GM23338 (cell line): ENCODE results near the gene KLHL5. TPM values are rescaled to one million over a fixed set of nuclear protein-coding genes. Genes with fewer than 3 reads are reported as not detected.
"Not testable (repeated sequence)": the region's sequence is repeated elsewhere in the genome, so short reads cannot be mapped to it uniquely, and the experiment has no call there.

Experiments
- ATAC-seq: fragments of 200-7000 bp; cut with Tn5 transposase; 3 replicates; pipeline ENCODE4 v1.9.1; 2020
- DNase-seq: peaks from one replicate; pipeline ENCODE4 v3.0.0-alpha.2; 2015; ENCODE audit warnings: low spot score
- H2AFZ ChIP-seq: fragments of 200-600 bp; sonication (generic); 2 replicates; pipeline ENCODE4 v1.8.0; 2016; ENCODE audit warnings: antibody characterized with exemption, mild to moderate bottlenecking, moderate library complexity
- H3F3A ChIP-seq: fragments of 200-600 bp; sonication (generic); replicated peaks from 2 replicates; pipeline ENCODE4 v1.8.0; 2017; ENCODE audit warnings: antibody characterized with exemption, mixed run types, low read depth
- H3K27ac ChIP-seq: fragments of 200-600 bp; sonication (generic); 2 replicates; pipeline ENCODE4 v1.6.1; 2016; ENCODE audit warnings: low read depth
- H3K27me3 ChIP-seq: fragments of 200-600 bp; sonication (generic); 2 replicates; pipeline ENCODE4 v1.8.0; 2016; ENCODE audit warnings: mild to moderate bottlenecking, mixed run types, moderate library complexity; ENCODE audit not compliant: insufficient read depth
- H3K36me3 ChIP-seq: fragments of 200-600 bp; sonication (generic); 2 replicates; pipeline ENCODE4 v1.8.0; 2016; ENCODE audit warnings: mild to moderate bottlenecking; ENCODE audit not compliant: insufficient read depth
- H3K4me1 ChIP-seq: fragments of 200-600 bp; sonication (generic); 2 replicates; pipeline ENCODE4 v1.8.0; 2016; ENCODE audit warnings: mild to moderate bottlenecking, moderate library complexity; ENCODE audit not compliant: insufficient read depth
- H3K4me2 ChIP-seq: fragments of 200-600 bp; sonication (generic); 2 replicates; pipeline ENCODE4 v1.7.1; 2017; ENCODE audit warnings: mixed run types
- H3K4me3 ChIP-seq: fragments of 200-600 bp; sonication (generic); 2 replicates; pipeline ENCODE4 v1.6.1; 2016; ENCODE audit warnings: mixed run types
- H3K79me2 ChIP-seq: fragments of 200-600 bp; sonication (generic); replicated peaks from 2 replicates; pipeline ENCODE4 v1.8.0; 2017; ENCODE audit warnings: mild to moderate bottlenecking; ENCODE audit not compliant: insufficient read depth
- H3K9me2 ChIP-seq: fragments of 200-600 bp; sonication (generic); 2 replicates; pipeline ENCODE4 v1.8.0; 2017; ENCODE audit not compliant: insufficient read depth
- H4K20me1 ChIP-seq: fragments of 200-600 bp; sonication (generic); replicated peaks from 2 replicates; pipeline ENCODE4 v1.8.0; 2017; ENCODE audit warnings: mild to moderate bottlenecking; ENCODE audit not compliant: insufficient read depth
- H3K27ac Mint-ChIP-seq: 2 replicates; pipeline ENCODE4 v1.8.0; 2020; ENCODE audit warnings: inconsistent platforms, mild to moderate bottlenecking, moderate library complexity, mixed read lengths
- H3K27me3 Mint-ChIP-seq: 3 replicates; pipeline ENCODE4 v1.8.0; 2022; ENCODE audit warnings: low read depth, mild to moderate bottlenecking, moderate library complexity, mixed read lengths, inconsistent platforms; ENCODE audit not compliant: insufficient read depth, poor library complexity
- H3K36me3 Mint-ChIP-seq: 3 replicates; pipeline ENCODE4 v1.8.0; 2021; ENCODE audit warnings: low read depth, mild to moderate bottlenecking, inconsistent platforms, moderate library complexity, mixed read lengths
- H3K4me1 Mint-ChIP-seq: 3 replicates; pipeline ENCODE4 v1.8.0; 2020; ENCODE audit warnings: mild to moderate bottlenecking, inconsistent platforms, mixed read lengths
- H3K4me3 Mint-ChIP-seq: 3 replicates; pipeline ENCODE4 v1.8.0; 2021; ENCODE audit warnings: moderate library complexity, mild to moderate bottlenecking, inconsistent platforms, mixed read lengths
- H3K9me3 Mint-ChIP-seq: 3 replicates; pipeline ENCODE4 v1.8.0; 2020; ENCODE audit warnings: moderate library complexity, mild to moderate bottlenecking, inconsistent platforms, mixed read lengths
- CREB1 ChIP-seq: fragments of 250-450 bp; sonication (Bioruptor Pico); IDR thresholded peaks from 2 replicates; pipeline ENCODE4 v1.5.0; 2020; ENCODE audit warnings: low read depth, mild to moderate bottlenecking, moderate library complexity
- EZH2 ChIP-seq: fragments of 200-600 bp; sonication (generic); IDR thresholded peaks from one replicate; pipeline ENCODE4 v1.8.0; 2017; ENCODE audit warnings: antibody characterized with exemption, mild to moderate bottlenecking, low read depth; ENCODE audit not compliant: unreplicated experiment
- EZH2phosphoT487 ChIP-seq: fragments of 200-600 bp; sonication (generic); IDR thresholded peaks from one replicate; pipeline ENCODE4 v1.8.1; 2018; ENCODE audit warnings: antibody characterized with exemption; ENCODE audit not compliant: unreplicated experiment
- NANOG ChIP-seq: IDR thresholded peaks from 2 replicates; pipeline ENCODE4 v1.6.1; 2016; ENCODE audit warnings: antibody characterized with exemption, borderline replicate concordance
- POLR2AphosphoS5 ChIP-seq: IDR thresholded peaks from 2 replicates; pipeline ENCODE4 v1.6.1; 2016; ENCODE audit warnings: antibody characterized with exemption, low read depth
- STAT1 ChIP-seq: IDR thresholded peaks from one replicate; pipeline ENCODE4 v1.6.1; 2016; ENCODE audit warnings: antibody characterized with exemption; ENCODE audit not compliant: unreplicated experiment
- ZNF114 ChIP-seq: fragments of 250-450 bp; sonication (Bioruptor Pico); IDR thresholded peaks from 2 replicates; pipeline ENCODE4 v1.5.0; 2020; ENCODE audit warnings: mild to moderate bottlenecking, moderate library complexity
- ZNF331 ChIP-seq: fragments of 250-450 bp; sonication (Bioruptor Pico); IDR thresholded peaks from 2 replicates; pipeline ENCODE4 v1.5.0; 2020; ENCODE audit warnings: low read depth, mild to moderate bottlenecking, moderate library complexity
- polyA plus RNA-seq: library from polyadenylated mRNA; unstranded; fragments of >200 nt; fragmentation: Nextera tagmentation; extraction: Ambion mirVana; gene quantifications from 2 replicates; pipeline ENCODE4 v1.2.1, GENCODE V29; 2016
- total RNA-seq: library from RNA; depleted of rRNA; stranded (reverse); fragments of >200 nt; shearing (Covaris generic); gene quantifications from 2 replicates; pipeline ENCODE4 v1.2.3, GENCODE V29; 2014
- TF ChIP-seq, protein P1 (sequence below): IDR thresholded peaks from 2 replicates; pipeline ENCODE4 v1.6.1; 2016; ENCODE audit warnings: antibody characterized with exemption
- TF ChIP-seq, protein P2 (sequence below), 2 experiments: fragments of 200-600 bp in 1 of 2; sonication (generic) in 1 of 2; conservative IDR thresholded peaks; 2 replicates each; pipeline versions ENCODE4 v1.5.1 to v1.6.1; 2016 to 2017; ENCODE audit warnings: antibody characterized with exemption in 2 of 2, low read depth in 2 of 2, mild to moderate bottlenecking in 2 of 2, moderate library complexity in 1 of 2
- TF ChIP-seq, protein P3 (sequence below): IDR thresholded peaks from one replicate; pipeline ENCODE4 v1.6.1; 2018; ENCODE audit warnings: antibody characterized with exemption; ENCODE audit not compliant: unreplicated experiment

KLHL5 gene
- total and polyA plus RNA-seq, 2 experiments from 2014 or later: 9.4 to 24.5 TPM

DNA sequence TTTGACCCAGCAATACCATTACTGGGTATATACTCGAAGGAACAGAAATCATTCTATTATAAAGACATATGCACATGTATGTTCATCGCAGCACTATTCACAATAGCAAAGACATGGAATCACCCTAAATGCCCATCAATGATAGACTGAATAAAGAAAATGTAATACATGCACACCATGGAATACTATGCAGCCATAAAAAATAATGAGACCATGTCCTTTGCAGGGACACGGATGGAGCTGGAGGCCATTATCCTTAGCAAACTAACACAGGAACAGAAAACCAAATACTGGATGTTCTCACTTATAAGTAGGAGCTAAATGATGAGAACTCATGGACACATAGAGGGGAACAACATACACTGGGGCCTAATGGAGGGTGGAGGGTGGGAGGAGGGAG, 76.2 kb downstream of the KLHL5 start:
- not testable (repeated sequence) for H3F3A ChIP-seq, H3K27ac ChIP-seq, H3K27me3 ChIP-seq, H3K4me3 Mint-ChIP-seq, H3K4me1 Mint-ChIP-seq, H3K4me2 ChIP-seq, ATAC-seq, H3K9me2 ChIP-seq, H3K36me3 Mint-ChIP-seq, H3K27me3 Mint-ChIP-seq, H4K20me1 ChIP-seq, H2AFZ ChIP-seq, H3K4me1 ChIP-seq, H3K27ac Mint-ChIP-seq, H3K4me3 ChIP-seq, H3K9me3 Mint-ChIP-seq, DNase-seq, H3K36me3 ChIP-seq, H3K79me2 ChIP-seq

DNA sequence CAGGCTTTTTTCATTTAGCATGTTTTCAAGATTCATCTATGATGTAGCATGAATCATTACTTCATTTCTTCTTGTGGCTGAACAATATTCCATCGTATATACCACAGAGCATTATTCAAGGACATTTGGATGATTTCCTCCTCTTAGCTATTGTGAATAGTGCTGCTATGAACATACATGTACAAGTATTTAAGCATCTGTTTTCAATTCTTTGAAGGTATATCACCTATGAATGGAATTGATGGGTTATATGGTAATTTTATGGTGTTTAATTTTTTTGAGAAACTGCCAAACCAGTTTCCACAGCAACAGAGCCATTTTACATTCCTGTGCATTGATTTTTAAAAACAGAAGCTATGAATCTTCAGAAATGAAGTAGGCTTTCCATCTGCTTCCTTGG, 84.2 kb downstream of the KLHL5 start:
- H3K27ac Mint-ChIP-seq: no peak overlapping the region
- no peaks in the 10 kb centered on the region for H3K4me1 Mint-ChIP-seq
- peaks cover 1% of the 10 kb centered on the region for H3K27me3 Mint-ChIP-seq
- H3K4me3 ChIP-seq: no peak overlapping the region
- no peak overlapping the region for H3K4me3 Mint-ChIP-seq
- ATAC-seq (no peak), DNase-seq (no peak)
- no peak overlapping the region for H2AFZ ChIP-seq
- no peaks in the 10 kb centered on the region for H3K36me3 ChIP-seq
- no peaks in the 10 kb centered on the region for H3K36me3 Mint-ChIP-seq
- H3K4me2 ChIP-seq: no peak overlapping the region
- no peaks in the 10 kb centered on the region for H3K27me3 ChIP-seq
- no peak overlapping the region for H3K27ac ChIP-seq
- H3F3A ChIP-seq: no peaks in the 10 kb centered on the region
- H4K20me1 ChIP-seq: no peaks in the 10 kb centered on the region
- H3K9me2 ChIP-seq: no peaks in the 10 kb centered on the region
- no peaks in the 10 kb centered on the region for H3K9me3 Mint-ChIP-seq
- H3K4me1 ChIP-seq: no peaks in the 10 kb centered on the region
- no peaks in the 10 kb centered on the region for H3K79me2 ChIP-seq
- TF ChIP-seq NANOG (no peak), STAT1 (no peak), POLR2AphosphoS5 (no peak), EZH2 (no peak), ZNF114 (CRISPR knock-in tag) (no peak), EZH2phosphoT487 (no peak), CREB1 (CRISPR knock-in tag) (no peak), ZNF331 (no peak)
- TF ChIP-seq, protein P1, sequence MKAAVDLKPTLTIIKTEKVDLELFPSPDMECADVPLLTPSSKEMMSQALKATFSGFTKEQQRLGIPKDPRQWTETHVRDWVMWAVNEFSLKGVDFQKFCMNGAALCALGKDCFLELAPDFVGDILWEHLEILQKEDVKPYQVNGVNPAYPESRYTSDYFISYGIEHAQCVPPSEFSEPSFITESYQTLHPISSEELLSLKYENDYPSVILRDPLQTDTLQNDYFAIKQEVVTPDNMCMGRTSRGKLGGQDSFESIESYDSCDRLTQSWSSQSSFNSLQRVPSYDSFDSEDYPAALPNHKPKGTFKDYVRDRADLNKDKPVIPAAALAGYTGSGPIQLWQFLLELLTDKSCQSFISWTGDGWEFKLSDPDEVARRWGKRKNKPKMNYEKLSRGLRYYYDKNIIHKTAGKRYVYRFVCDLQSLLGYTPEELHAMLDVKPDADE: no peak
- TF ChIP-seq, protein P2, sequence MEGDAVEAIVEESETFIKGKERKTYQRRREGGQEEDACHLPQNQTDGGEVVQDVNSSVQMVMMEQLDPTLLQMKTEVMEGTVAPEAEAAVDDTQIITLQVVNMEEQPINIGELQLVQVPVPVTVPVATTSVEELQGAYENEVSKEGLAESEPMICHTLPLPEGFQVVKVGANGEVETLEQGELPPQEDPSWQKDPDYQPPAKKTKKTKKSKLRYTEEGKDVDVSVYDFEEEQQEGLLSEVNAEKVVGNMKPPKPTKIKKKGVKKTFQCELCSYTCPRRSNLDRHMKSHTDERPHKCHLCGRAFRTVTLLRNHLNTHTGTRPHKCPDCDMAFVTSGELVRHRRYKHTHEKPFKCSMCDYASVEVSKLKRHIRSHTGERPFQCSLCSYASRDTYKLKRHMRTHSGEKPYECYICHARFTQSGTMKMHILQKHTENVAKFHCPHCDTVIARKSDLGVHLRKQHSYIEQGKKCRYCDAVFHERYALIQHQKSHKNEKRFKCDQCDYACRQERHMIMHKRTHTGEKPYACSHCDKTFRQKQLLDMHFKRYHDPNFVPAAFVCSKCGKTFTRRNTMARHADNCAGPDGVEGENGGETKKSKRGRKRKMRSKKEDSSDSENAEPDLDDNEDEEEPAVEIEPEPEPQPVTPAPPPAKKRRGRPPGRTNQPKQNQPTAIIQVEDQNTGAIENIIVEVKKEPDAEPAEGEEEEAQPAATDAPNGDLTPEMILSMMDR (conservative IDR thresholded peaks at IDR 0.05; ENCODE audit: low read depth in 2 of 2): no peak
- TF ChIP-seq, protein P3, sequence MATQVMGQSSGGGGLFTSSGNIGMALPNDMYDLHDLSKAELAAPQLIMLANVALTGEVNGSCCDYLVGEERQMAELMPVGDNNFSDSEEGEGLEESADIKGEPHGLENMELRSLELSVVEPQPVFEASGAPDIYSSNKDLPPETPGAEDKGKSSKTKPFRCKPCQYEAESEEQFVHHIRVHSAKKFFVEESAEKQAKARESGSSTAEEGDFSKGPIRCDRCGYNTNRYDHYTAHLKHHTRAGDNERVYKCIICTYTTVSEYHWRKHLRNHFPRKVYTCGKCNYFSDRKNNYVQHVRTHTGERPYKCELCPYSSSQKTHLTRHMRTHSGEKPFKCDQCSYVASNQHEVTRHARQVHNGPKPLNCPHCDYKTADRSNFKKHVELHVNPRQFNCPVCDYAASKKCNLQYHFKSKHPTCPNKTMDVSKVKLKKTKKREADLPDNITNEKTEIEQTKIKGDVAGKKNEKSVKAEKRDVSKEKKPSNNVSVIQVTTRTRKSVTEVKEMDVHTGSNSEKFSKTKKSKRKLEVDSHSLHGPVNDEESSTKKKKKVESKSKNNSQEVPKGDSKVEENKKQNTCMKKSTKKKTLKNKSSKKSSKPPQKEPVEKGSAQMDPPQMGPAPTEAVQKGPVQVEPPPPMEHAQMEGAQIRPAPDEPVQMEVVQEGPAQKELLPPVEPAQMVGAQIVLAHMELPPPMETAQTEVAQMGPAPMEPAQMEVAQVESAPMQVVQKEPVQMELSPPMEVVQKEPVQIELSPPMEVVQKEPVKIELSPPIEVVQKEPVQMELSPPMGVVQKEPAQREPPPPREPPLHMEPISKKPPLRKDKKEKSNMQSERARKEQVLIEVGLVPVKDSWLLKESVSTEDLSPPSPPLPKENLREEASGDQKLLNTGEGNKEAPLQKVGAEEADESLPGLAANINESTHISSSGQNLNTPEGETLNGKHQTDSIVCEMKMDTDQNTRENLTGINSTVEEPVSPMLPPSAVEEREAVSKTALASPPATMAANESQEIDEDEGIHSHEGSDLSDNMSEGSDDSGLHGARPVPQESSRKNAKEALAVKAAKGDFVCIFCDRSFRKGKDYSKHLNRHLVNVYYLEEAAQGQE: no peak
